Kidney (tissue), 14 donors: ENCODE results near the gene GKN1. TPM values are rescaled to one million over a fixed set of nuclear protein-coding genes. Genes with fewer than 3 reads are reported as not detected.

Source experiments
- DNase-seq, 5 donors: peaks; one replicate each; pipeline ENCODE4 v3.0.0-alpha.2; 2013 to 2020
- FAIRE-seq: peaks from 2 replicates; lab custom pipeline; 2012; peaks lifted over from hg19 to GRCh38; lab: Jason Lieb, UNC
- H3K27ac ChIP-seq, 2 donors: one replicate each; pipeline ENCODE4 v1.7.0; 2013; ENCODE audit warnings: low read depth in 2 of 2, low read length in 2 of 2, inconsistent platforms in 1 of 2
- H3K27me3 ChIP-seq: one replicate; pipeline ENCODE4 v1.7.1; 2013; ENCODE audit warnings: low read length, inconsistent platforms; ENCODE audit not compliant: control insufficient read depth, insufficient read depth
- H3K36me3 ChIP-seq, 3 donors: one replicate each; pipeline versions ENCODE4 v1.7.0 to v1.7.1; 2013; ENCODE audit warnings: low read length in 3 of 3, control low read depth in 1 of 3, inconsistent platforms in 1 of 3; ENCODE audit not compliant: insufficient read depth in 3 of 3, control insufficient read depth in 2 of 3
- H3K4me1 ChIP-seq, 3 donors: one replicate each; pipeline versions ENCODE4 v1.7.0 to v1.7.1; 2013; ENCODE audit warnings: low read length in 3 of 3, inconsistent platforms in 1 of 3, low read depth in 1 of 3; ENCODE audit not compliant: control insufficient read depth in 2 of 3, insufficient read depth in 2 of 3
- H3K4me3 ChIP-seq, 3 donors: one replicate each; pipeline versions ENCODE4 v1.7.0 to v1.8.1; 2013; ENCODE audit warnings: low read length in 3 of 3, control low read depth in 1 of 3, inconsistent platforms in 1 of 3
- H3K9ac ChIP-seq, 3 donors: one replicate each; pipeline versions ENCODE4 v1.7.0 to v1.7.1; 2013; ENCODE audit warnings: low read length in 3 of 3, control low read depth in 1 of 3, inconsistent platforms in 1 of 3
- H3K9me3 ChIP-seq, 3 donors: one replicate each; pipeline versions ENCODE4 v1.7.0 to v1.7.1; 2013; ENCODE audit warnings: low read length in 3 of 3, control low read depth in 1 of 3, inconsistent platforms in 1 of 3; ENCODE audit not compliant: control insufficient read depth in 2 of 3, insufficient read depth in 1 of 3
- CTCF ChIP-seq: IDR thresholded peaks from 3 replicates; pipeline ENCODE4 v1.5.1; 2012; ENCODE audit warnings: mild to moderate bottlenecking, moderate library complexity, borderline replicate concordance; ENCODE audit not compliant: insufficient read depth; ENCODE audit errors: extremely low read depth
- intact Hi-C: fragments of 100-400 bp; cut with DNase I; formaldehyde crosslinking; loops from one replicate; pipeline ENCODE4 v1.11.1; 2022
- polyA plus RNA-seq: library from polyadenylated mRNA; stranded (reverse); fragments of 350-450 nt; fragmentation: Illumina TruSeq; extraction: RNeasy Lipid Tissue Mini Kit (QIAGEN cat#74804); gene quantifications from one replicate; pipeline ENCODE4 v1.2.3, GENCODE V29; 2014; ENCODE audit warnings: low read depth, low replicate concordance; ENCODE audit not compliant: insufficient read depth
- total RNA-seq: library from RNA; stranded (reverse); fragmentation: NEBNext Ultra II Directional; extraction: Animal tissue kit (Norgen Biotek cat#: 25700); gene quantifications from one replicate; pipeline ENCODE4 v1.2.1, GENCODE V29; 2021
- donor health status: control.
- donor health status: control.
- donor health status: control.
- donor health status: control.
- donor health status: control.
- donor health status: DM: yes; HTN: yes; CAD: no.
- donor health status: Normal renal cell carcinoma (clear cell type).

GKN1 gene
- total and polyA plus RNA-seq, 2 donors from 2014 or later: not detected

- no peak overlapping the region for H3K27ac ChIP-seq
- H3K9me3 ChIP-seq: no peaks in the 10 kb centered on the region
- H3K36me3 ChIP-seq: no peaks in the 10 kb centered on the region
- H3K9ac ChIP-seq: peak overlapping the region in 2 of 3 donors; percentile 48 to 85
- H3K4me1 ChIP-seq: peaks cover 0 to 9% (median 0%) of the 10 kb centered on the region in 3 donors
- H3K4me3 ChIP-seq: peak overlapping the region; percentile 54 to 85 (median 75)
- intact Hi-C loops: no loop called here
- no peaks in the 10 kb centered on the region for H3K27me3 ChIP-seq
- FAIRE-seq (no peak), DNase-seq (peak in 3 of 5 donors; percentile 34 to 76 (median 70))
- no peak for TF ChIP-seq CTCF
Measured at GRCh38 chr2:69013840-69014821, 39.7 kb downstream of the GKN1 start.

GRCh38 chr2:69017080-69017479, 42.6 kb downstream of the GKN1 start:
- no peak overlapping the region for H3K27ac ChIP-seq
- H3K9ac ChIP-seq: no peak overlapping the region
- no peaks in the 10 kb centered on the region for H3K9me3 ChIP-seq
- H3K4me1 ChIP-seq: peaks cover 0 to 9% (median 0%) of the 10 kb centered on the region in 3 donors
- intact Hi-C loops: no loop called here
- H3K4me3 ChIP-seq: no peak overlapping the region
- TF ChIP-seq CTCF: no peak
- H3K36me3 ChIP-seq: no peaks in the 10 kb centered on the region
- no peak for DNase-seq
- no peaks in the 10 kb centered on the region for H3K27me3 ChIP-seq
- FAIRE-seq: no peak

- intact Hi-C loops: no loop called here
- Histone ChIP-seq H3K36me3 (no peaks in the 10 kb centered on the region), H3K4me1 (peaks cover 0 to 9% (median 0%) of the 10 kb centered on the region in 3 donors), H3K4me3 (no peak overlapping the region), H3K9me3 (no peaks in the 10 kb centered on the region), H3K27me3 (no peaks in the 10 kb centered on the region), H3K27ac (no peak overlapping the region), H3K9ac (no peak overlapping the region)
- no peak for DNase-seq
- TF ChIP-seq CTCF: no peak
- no peak for FAIRE-seq
Measured at GRCh38 chr2:69017835-69018234, 43.4 kb downstream of the GKN1 start.
